Measurements from ENCODE around the gene FGFBP1.

FGFBP1 gene

DNA sequence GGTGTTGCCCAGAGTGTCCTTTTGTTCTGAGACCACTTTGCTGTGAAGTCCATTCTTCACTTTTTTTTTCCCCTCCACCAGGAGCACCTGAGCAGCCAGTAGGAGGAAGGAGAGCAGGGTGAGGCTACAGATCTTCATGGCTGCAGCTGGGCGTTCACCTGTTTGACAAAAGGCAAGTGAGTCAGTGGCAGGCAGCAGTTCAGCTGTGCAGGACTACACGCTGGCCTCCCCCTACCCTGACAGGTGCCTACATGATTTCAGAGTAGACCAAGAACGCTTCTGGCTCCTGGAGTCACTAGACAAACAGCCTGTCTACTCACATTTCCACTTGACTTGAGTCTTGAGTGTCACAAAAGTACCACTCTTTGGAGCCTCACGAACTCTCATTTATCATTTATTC, 2.0 kb downstream of the FGFBP1 start (continued):
- no peak for TF ChIP-seq ZNF248 (tag by site-specific recombination; IDR thresholded peaks at IDR 0.05)
- TF ChIP-seq, protein P1, sequence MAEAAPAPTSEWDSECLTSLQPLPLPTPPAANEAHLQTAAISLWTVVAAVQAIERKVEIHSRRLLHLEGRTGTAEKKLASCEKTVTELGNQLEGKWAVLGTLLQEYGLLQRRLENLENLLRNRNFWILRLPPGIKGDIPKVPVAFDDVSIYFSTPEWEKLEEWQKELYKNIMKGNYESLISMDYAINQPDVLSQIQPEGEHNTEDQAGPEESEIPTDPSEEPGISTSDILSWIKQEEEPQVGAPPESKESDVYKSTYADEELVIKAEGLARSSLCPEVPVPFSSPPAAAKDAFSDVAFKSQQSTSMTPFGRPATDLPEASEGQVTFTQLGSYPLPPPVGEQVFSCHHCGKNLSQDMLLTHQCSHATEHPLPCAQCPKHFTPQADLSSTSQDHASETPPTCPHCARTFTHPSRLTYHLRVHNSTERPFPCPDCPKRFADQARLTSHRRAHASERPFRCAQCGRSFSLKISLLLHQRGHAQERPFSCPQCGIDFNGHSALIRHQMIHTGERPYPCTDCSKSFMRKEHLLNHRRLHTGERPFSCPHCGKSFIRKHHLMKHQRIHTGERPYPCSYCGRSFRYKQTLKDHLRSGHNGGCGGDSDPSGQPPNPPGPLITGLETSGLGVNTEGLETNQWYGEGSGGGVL (tag by site-specific recombination; IDR thresholded peaks at IDR 0.05) = no peak
- TF ChIP-seq ZNF175 (tag by site-specific recombination; IDR thresholded peaks at IDR 0.05) = no peak
- no peak for TF ChIP-seq SETDB1 (IDR thresholded peaks at IDR 0.05; ENCODE audit: insufficient read length, low read length)
- TF ChIP-seq, protein P2, sequence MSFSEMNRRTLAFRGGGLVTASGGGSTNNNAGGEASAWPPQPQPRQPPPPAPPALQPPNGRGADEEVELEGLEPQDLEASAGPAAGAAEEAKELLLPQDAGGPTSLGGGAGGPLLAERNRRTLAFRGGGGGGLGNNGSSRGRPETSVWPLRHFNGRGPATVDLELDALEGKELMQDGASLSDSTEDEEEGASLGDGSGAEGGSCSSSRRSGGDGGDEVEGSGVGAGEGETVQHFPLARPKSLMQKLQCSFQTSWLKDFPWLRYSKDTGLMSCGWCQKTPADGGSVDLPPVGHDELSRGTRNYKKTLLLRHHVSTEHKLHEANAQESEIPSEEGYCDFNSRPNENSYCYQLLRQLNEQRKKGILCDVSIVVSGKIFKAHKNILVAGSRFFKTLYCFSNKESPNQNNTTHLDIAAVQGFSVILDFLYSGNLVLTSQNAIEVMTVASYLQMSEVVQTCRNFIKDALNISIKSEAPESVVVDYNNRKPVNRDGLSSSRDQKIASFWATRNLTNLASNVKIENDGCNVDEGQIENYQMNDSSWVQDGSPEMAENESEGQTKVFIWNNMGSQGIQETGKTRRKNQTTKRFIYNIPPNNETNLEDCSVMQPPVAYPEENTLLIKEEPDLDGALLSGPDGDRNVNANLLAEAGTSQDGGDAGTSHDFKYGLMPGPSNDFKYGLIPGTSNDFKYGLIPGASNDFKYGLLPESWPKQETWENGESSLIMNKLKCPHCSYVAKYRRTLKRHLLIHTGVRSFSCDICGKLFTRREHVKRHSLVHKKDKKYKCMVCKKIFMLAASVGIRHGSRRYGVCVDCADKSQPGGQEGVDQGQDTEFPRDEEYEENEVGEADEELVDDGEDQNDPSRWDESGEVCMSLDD (tag by site-specific recombination; IDR thresholded peaks at IDR 0.05) = no peak
- TF ChIP-seq ZIC2 (tag by site-specific recombination; IDR thresholded peaks at IDR 0.05) = no peak

DNA sequence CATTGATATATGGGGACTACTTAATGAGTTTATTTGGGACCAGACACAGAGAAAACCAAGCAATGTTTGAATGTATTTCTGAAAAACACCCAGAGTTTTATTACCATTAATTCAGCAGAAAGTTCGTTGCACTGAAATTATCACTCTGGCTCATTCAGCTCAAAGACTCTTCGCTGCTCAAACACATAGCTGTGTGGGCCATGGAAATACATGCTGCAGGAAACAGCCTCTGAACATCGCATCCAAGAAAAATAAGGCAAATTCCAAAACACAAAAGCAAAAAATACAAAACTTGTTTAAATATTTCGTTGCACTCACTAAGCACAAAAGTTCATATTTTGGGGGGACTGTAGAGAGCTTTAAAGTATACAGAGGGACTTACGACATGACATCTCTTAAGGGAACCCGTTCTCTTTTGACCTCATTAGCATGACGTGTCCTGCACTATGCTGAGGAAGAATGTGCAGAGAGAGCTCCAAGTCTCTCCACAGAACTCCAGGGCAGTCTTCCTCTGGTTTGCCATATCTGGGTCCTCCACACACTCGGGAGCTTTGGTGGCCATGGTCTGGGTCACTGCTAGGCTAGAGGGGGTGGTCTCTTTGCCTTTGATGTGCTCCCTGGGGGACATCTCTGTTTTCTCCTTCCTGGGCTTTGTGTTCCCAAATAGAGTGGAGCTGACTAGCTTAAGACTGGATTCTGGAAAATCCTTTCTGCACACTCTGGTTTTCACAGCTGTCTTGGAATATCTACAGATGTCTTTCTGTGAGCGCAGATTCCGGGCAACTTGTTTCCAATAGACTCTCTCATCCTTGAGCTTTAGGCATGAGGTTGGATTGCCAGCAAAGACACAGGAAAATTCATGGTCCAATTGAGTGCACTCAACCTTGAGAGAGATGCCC, 2.8 kb downstream of the FGFBP1 start:
- Histone ChIP-seq H3K4me1 (ENCODE audit: control insufficient read depth, insufficient read depth, low read length) (no peaks in the 10 kb centered on the region), H3K4me3 (ENCODE audit: low read depth, low read length) (no peak overlapping the region), H3K27ac (ENCODE audit: extremely low read depth, low read depth, low read length) (no peak overlapping the region), H3K36me3 (ENCODE audit: control insufficient read depth in 2 of 2, insufficient read depth in 1 of 2, low read length in 2 of 2) (no peaks in the 10 kb centered on the region), H3K9me3 (ENCODE audit: control insufficient read depth, insufficient read depth, low read depth, low read length) (no peaks in the 10 kb centered on the region)
- ChIA-PET CTCF (interaction anchor here (2.0 kb wide), 1 partner anchor 130 kb away, joined by 6 read pairs; no protein-coding TSS in a partner anchor), POLR2A (no interaction called here)
- TF ChIP-seq, protein P3, sequence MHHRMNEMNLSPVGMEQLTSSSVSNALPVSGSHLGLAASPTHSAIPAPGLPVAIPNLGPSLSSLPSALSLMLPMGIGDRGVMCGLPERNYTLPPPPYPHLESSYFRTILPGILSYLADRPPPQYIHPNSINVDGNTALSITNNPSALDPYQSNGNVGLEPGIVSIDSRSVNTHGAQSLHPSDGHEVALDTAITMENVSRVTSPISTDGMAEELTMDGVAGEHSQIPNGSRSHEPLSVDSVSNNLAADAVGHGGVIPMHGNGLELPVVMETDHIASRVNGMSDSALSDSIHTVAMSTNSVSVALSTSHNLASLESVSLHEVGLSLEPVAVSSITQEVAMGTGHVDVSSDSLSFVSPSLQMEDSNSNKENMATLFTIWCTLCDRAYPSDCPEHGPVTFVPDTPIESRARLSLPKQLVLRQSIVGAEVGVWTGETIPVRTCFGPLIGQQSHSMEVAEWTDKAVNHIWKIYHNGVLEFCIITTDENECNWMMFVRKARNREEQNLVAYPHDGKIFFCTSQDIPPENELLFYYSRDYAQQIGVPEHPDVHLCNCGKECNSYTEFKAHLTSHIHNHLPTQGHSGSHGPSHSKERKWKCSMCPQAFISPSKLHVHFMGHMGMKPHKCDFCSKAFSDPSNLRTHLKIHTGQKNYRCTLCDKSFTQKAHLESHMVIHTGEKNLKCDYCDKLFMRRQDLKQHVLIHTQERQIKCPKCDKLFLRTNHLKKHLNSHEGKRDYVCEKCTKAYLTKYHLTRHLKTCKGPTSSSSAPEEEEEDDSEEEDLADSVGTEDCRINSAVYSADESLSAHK (tag by site-specific recombination; IDR thresholded peaks at IDR 0.05) = no peak
- no peak for TF ChIP-seq ZNF221 (tag by site-specific recombination; IDR thresholded peaks at IDR 0.05; ENCODE audit: borderline replicate concordance)
- TF ChIP-seq ZNF596 (tag by site-specific recombination; IDR thresholded peaks at IDR 0.05) = no peak
- no peak for TF ChIP-seq ZNF544 (tag by site-specific recombination; IDR thresholded peaks at IDR 0.05)

DNA sequence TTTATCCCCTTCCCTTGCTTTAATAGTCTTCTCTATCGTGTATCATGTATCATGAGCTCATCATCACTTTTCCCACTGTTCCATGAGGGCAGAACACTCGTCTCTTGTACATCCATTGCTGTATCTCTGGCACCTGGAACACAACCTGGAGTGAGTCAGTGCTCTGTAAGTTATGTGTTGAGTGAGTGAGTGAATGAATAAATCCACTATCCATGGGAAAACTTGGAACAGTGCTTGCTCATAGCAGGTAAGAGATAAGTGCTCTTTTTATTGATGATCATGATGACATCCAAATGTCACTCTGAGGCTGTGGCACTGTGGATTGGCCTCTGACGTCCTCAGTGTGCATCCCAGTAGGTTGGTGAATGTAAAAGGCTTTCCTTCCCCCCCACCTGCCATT, 4.3 kb downstream of the FGFBP1 start:
- TF ChIP-seq ZNF529 (tag by site-specific recombination; IDR thresholded peaks at IDR 0.05; ENCODE audit: insufficient replicate concordance) = no peak
- no peak for TF ChIP-seq ZNF211 (tag by site-specific recombination; IDR thresholded peaks at IDR 0.05; ENCODE audit: low read depth)
- TF ChIP-seq, protein P4, sequence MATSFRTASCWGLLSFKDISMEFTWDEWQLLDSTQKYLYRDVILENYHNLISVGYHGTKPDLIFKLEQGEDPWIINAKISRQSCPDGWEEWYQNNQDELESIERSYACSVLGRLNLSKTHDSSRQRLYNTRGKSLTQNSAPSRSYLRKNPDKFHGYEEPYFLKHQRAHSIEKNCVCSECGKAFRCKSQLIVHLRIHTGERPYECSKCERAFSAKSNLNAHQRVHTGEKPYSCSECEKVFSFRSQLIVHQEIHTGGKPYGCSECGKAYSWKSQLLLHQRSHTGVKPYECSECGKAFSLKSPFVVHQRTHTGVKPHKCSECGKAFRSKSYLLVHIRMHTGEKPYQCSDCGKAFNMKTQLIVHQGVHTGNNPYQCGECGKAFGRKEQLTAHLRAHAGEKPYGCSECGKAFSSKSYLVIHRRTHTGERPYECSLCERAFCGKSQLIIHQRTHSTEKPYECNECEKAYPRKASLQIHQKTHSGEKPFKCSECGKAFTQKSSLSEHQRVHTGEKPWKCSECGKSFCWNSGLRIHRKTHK (tag by site-specific recombination; IDR thresholded peaks at IDR 0.05) = no peak
- no peak overlapping the region for H3K4me3 ChIP-seq (ENCODE audit: low read depth, low read length)
- no peaks in the 10 kb centered on the region for H3K9me3 ChIP-seq (ENCODE audit: control insufficient read depth, insufficient read depth, low read depth, low read length)
- no peaks in the 10 kb centered on the region for H3K4me1 ChIP-seq (ENCODE audit: control insufficient read depth, insufficient read depth, low read length)
- ChIA-PET POLR2A (no interaction called here), CTCF (interaction anchor here (0.7 kb wide), 1 partner anchor 1620 kb away, joined by 3 read pairs; no protein-coding TSS in a partner anchor)
- no peak overlapping the region for H3K27ac ChIP-seq (ENCODE audit: extremely low read depth, low read depth, low read length)
- no peaks in the 10 kb centered on the region for H3K36me3 ChIP-seq (ENCODE audit: control insufficient read depth in 2 of 2, insufficient read depth in 1 of 2, low read length in 2 of 2)

Measured in HEK293 (cell line).